HG03097 (cell line): Measurements from ENCODE around the gene SLC1A1.

Experiments used
- ATAC-seq: cut with Tn5 transposase; IDR thresholded peaks from one replicate; pipeline ENCODE4 v1.9.1; 2021; ENCODE audit not compliant: unreplicated experiment, low FRiP score

Gene SLC1A1

DNA sequence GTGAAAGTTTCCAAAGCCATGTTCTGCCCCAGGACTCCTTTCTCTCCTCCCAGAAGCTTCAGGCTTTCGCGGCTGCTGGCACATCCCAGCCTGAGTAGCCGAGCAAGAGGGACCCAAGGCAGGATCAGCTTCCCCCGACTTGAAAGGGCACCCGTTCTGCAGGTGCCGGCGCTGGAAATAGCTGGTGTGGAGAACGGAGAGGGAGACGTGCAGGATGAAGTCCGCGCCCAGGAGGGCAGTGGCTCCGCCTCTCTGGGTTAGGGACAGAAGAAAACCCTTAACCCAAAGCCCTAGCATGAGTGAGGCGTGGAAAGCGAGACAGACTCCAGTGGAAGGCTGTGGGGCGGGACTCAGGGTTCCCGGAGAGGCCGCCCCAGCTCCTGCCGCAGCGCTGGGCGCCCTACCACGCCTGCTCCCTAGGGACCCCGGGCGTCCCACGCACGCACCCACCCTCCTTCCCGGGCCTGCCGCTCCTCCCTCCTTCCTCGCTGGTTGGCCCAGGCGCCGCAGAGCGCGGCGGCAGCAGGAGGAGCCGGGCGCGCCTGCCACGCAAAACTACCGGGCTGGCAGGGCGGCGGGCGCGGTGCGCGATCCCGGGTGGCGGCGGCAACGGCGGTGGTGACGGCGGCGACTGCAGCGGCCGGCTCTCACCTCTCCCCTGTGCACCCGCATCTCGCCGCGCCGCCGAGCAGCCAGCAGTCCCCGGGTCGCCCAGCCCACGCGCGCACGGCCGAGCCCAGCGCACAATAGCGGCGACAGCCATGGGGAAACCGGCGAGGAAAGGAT lies at the start of gene SLC1A1:
Gene SLC1A1, plus strand, starts transcription at position 550 of the 786 bp plus-strand sequence. Its CDS starts 212 bp downstream, at position 762.
- peak; percentile 63 for ATAC-seq

GRCh38 chr9:4442806-4443205 lies 47.5 kb upstream of the SLC1A1 start:
- ATAC-seq, result no peak

GRCh38 chr9:4443439-4443838 lies 46.8 kb upstream of the SLC1A1 start:
- ATAC-seq, result no peak

DNA sequence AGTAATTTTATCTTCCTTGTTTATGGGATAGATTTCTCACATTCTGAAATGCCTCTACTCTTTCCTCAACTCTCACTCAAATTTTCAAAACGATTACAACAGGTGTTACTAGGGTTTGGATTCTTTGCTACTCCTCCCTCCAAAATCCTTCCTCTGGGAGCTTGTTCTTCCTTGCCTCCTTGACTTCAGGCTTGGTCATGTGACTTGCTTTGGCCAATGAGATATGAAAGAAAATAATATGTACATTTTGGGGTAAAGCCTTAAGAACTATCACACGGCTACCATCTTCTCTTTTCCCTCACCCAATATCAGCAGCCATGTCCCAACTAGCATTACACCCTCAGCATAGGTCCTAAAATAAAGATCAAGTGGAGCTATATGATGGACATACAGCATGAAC lies 28.8 kb upstream of the SLC1A1 start:
- no peak for ATAC-seq

GRCh38 chr9:4463824-4464223 lies 26.4 kb upstream of the SLC1A1 start:
- no peak for ATAC-seq

DNA sequence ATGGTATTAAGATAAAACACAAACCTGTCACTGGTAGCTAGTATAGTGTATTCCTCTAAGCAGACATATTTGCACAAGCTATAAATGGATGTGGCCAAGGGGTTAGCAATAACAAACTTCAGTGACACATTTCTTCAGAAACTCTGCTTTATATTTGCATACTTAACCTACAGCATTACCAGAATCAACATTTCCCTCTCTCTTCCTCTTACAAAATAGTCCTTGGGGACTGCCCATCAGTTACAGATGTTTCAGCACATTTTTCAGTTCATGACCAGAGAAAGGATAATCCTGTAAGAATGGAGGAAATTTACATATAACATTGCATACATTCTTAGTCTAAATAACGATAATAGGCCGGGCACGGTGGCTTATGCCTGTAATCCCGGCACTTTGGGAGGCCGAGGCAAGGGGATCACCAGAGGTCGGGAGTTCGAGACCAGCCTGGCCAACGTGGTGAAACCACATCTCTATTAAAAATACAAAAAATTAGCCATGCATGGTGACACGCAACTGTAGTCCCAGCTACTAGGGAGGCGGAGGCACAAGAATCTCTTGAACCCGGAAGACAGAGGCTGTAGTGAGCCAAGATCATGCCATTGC lies 25.3 kb upstream of the SLC1A1 start:
- ATAC-seq, result peak; percentile 98

DNA sequence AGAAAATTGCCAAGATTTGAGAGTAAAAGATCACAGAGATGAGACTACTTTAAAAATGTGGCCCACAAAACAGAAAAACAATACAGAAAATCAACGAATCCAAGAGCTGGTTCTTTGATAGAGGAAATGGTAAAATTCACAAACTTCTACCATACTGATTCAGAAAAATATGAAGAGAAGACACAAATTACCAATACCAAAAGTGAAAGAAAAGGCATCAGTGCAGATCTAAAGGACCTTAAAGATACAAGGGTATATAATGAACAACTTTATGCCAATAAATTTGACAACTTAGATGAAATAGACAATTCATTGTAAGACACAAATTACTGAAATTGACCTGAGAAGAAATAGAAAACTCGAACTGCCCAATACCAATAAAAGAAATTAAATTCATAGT lies 24.4 kb upstream of the SLC1A1 start:
- ATAC-seq, result no peak

- ATAC-seq, result no peak
Observed at GRCh38 chr9:4475301-4475700, 15.0 kb upstream of the SLC1A1 start.

DNA sequence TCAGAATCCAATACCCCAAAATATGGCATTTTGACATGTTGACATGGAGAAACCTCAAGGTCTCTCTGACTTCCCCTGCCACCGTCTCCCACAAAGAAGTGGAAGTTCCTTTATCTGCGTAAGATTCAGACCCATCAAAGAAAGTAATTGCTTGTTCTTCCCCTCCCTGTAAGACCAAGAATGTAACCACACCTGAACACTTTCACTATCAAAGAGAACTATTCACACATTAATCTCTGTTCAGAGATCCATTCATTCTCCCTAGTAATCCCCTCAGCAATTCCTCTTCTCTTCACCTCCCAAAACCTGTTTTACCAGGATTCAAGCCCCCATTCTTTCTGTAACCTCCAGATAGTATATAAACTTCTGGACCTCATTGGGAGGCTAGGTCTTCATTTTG lies 4.1 kb upstream of the SLC1A1 start:
- no peak for ATAC-seq

- ATAC-seq, result no peak
Observed at GRCh38 chr9:4489562-4489918, 728 bp upstream of the SLC1A1 start.

DNA sequence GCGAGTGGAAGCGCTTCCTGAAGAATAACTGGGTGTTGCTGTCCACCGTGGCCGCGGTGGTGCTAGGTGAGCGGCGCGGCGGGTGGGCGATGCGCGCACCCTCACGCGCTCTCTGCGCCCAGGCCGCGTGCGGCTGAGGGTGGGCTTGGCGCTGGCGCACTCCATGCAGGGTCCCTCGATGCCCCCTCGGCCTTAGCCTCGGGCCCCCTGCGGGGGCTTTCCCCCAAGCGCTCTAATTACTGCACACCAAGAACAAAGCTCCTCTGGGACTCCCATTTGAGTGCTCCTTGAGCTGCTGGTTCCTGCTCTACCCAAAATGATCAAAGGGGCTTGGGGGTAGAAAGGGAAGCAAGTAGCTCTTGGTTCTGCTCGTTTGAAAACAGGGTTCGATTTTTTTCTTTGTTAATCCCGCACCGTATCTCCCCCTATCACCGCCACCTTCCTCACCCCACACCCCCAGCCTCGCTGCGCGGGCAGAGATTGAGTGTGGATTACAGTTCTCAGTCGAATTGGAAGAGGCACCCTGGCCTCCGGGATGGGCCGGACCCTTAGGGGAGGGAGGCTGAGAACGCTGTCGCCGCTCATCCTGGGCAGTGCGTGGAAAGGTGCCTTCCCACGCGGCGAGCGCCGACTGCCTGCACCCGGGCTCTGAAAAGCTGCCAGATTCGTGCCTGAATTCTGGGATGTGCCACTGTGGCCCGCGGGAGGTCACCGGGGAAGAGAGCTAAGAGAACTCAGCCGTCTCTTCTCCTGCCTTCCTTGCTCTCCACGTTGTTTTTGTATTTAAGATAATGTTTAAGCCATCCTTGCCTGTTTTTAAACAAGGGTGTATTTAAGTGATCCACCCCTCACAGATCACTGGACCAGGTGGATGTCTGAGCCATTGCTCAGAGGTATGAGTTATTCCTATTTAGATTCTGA lies 697 bp downstream of the SLC1A1 start:
- ATAC-seq, result no peak

DNA sequence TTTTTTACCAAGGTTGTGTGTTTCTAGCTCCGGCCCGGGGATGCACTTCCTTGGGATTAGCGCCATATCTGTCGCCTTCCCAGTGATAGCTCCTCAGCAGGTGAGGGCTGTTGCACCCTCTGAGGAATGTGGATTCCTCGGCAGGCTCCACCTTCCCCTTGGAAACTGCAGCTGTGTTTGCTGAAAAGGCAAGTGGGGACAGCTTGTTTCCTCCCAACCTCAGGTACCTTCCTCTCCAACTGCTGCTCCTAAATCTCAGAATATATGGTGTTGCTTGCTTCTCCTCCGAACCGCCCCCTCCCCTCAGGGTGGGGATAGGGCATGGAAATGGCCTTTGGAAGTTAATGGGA lies 1.3 kb downstream of the SLC1A1 start:
- ATAC-seq, result no peak

DNA sequence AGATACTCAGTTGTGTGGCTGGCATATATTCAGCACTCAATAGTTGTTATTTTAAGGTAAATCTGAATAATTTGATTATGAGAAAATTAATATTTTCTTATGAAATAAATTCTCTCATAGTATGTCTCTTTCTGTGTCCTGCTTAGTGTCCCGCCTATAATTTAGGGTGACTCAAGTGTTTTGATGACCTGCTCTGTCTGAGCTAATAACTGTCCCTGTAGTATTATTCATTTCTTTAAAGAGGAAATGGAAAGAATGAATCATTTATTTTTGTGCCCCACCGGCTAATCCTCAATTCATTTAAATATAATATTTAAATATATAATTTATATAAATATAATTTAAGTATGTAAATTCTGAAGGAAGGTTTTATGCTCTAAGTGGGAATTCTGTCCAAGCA lies 4.1 kb downstream of the SLC1A1 start:
- no peak for ATAC-seq

- ATAC-seq, result no peak
Observed at GRCh38 chr9:4494806-4495205, 4.5 kb downstream of the SLC1A1 start.

DNA sequence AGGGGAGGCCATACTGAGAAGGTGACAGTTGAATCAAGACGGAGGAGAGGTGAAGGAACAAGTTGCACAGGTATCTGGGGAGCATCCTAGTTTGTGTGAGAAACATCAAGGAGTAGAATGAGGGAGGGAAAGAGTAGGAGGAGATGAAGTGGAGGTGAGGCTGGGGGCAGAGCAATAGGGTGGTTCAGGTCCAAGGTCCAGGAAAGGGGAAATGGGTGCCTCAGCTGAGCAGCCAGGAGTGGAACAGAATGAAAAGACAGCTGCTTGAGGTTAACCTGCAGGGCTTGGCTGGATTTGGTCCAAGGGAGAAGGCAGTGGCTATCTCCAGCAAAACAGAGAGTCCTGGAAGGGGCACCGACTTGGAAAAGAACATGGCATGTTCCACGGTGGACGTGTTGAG lies 5.3 kb downstream of the SLC1A1 start:
- ATAC-seq, result no peak

DNA sequence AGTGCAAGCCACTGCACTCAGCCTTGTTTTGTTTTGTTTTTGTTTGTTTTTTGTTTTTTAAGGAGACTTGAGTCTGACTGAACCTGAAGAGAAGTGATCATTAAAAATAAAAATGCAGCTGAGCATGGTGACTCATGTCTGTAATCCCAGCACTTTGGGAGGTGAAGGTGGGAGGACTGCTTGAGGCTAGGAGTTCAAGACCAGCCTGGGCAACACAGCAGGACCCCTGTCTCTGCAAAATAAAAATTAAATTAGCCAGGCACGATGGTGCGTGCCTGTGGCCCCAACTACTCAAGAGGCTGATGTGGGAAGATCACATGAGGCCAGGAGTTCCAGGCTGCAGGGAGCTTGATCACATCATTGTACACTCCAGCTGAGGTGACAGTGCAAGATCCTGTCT lies 6.2 kb downstream of the SLC1A1 start:
- no peak for ATAC-seq

GRCh38 chr9:4497395-4497794 lies 7.1 kb downstream of the SLC1A1 start:
- ATAC-seq, result no peak

DNA sequence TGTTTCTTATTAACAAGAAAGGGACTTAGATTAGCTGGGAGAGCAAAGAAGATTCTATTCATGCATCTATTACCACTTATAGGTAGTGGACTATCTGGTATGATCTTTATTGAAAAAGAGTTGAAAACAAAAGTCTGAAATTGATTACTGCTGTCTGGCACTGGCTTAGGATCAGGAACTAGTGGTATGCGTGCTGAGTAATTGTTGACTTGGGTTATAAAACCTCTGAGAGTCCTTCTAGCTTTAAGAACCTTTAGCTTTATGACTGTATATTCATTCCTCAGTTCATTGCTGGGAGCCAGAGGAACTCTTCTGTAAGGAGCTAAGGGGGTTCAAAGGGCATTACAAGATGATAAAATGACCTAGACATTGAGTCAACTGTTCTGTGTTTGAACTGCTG lies 7.6 kb downstream of the SLC1A1 start:
- ATAC-seq, result no peak

DNA sequence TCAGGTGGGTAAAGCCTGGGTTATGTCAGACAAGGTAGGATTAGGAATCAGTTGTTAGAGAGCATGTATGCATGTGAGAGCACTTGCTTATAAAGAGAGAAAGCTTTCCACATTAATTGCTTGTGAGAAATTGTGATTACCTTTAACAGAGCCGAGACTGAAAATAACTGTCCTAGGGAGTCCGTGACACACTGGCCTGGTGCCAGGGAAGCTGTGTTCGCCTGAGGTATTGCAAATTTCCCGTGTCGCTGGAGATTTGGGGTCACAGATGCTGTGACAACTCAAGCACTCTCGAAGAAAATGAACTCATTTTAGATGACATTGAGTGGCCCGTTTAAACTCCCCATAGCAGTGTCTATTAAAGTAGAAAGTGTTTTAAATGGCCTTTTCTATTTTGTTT lies 9.6 kb downstream of the SLC1A1 start:
- ATAC-seq, result no peak

GRCh38 chr9:4501147-4501507 lies 10.9 kb downstream of the SLC1A1 start:
- no peak for ATAC-seq

GRCh38 chr9:4502444-4502843 lies 12.2 kb downstream of the SLC1A1 start:
- ATAC-seq, result no peak

DNA sequence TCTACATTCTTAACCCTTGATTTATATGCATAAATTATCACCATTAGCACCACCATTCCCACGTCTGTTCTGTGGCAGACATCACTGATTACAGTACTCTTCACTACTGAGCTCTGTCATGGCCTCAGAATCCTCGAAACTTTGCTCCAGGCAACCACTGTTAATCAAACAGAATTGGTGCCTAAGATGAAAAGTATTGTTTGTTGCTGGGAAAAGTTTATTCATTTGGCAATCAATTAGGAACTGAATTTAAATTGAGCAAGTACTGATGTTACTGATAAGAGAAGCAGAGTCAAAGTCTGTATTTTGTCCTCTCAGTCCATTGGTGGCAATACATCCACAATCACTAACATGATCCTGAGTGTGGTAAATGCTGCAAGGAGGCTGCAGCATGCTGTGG lies 12.8 kb downstream of the SLC1A1 start:
- ATAC-seq, result no peak
